Pulmonary artery endothelial cell (primary cell): ENCODE data around the gene RCC2. TPM values are rescaled to one million over a fixed set of nuclear protein-coding genes. Genes with fewer than 3 reads are reported as not detected.

Source experiments
- DNase-seq: peaks from one replicate; pipeline ENCODE4 v3.0.0-alpha.2; 2011; ENCODE audit warnings: low read depth, low spot score
- total RNA-seq: library from RNA; depleted of rRNA; stranded (reverse); fragments of >200 nt; gene quantifications from 2 replicates; pipeline ENCODE4 v1.2.3, GENCODE V29; 2014

RCC2 gene
- total RNA-seq, 1 donor from 2014 or later, result 95.7 TPM

- DNase-seq, result no peak
These were observed 62.0 kb downstream of the RCC2 start for GRCh38 chr1:17377325-17377953.

- no peak for DNase-seq
These were observed 63.8 kb downstream of the RCC2 start for GRCh38 chr1:17375651-17376050.

- no peak for DNase-seq
These were observed 66.5 kb downstream of the RCC2 start for GRCh38 chr1:17372955-17373354.

GRCh38 chr1:17371896-17372295, 67.6 kb downstream of the RCC2 start, which contains the start of gene PADI6:
Gene PADI6 (plus strand): TSS chr1:17372196. CDS start chr1:17372246, 50 bp downstream.
- DNase-seq, result no peak

GRCh38 chr1:17370618-17371017, 68.9 kb downstream of the RCC2 start:
- DNase-seq, result no peak

- no peak for DNase-seq
These were observed 70.0 kb downstream of the RCC2 start for GRCh38 chr1:17369466-17369865.

GRCh38 chr1:17365293-17365692, 74.2 kb downstream of the RCC2 start:
- DNase-seq, result no peak

GRCh38 chr1:17363771-17364170, 75.7 kb downstream of the RCC2 start:
- DNase-seq, result no peak

- DNase-seq, result no peak
These were observed 76.1 kb downstream of the RCC2 start for GRCh38 chr1:17363351-17363750.

GRCh38 chr1:17361687-17362086, 77.8 kb downstream of the RCC2 start:
- no peak for DNase-seq

GRCh38 chr1:17360272-17360956, 79.1 kb downstream of the RCC2 start:
- DNase-seq, result no peak

GRCh38 chr1:17359808-17360207, 79.7 kb downstream of the RCC2 start:
- no peak for DNase-seq

GRCh38 chr1:17359031-17359430, 80.4 kb downstream of the RCC2 start:
- DNase-seq, result no peak

- DNase-seq, result no peak
These were observed 80.9 kb downstream of the RCC2 start for GRCh38 chr1:17358557-17358956.

Other genes starting within 250 kb of the RCC2 start
- gene PADI1, start 234.5 kb downstream of the RCC2 start, total RNA-seq, result not detected in 2 replicates
- gene PADI3, start 190.6 kb downstream of the RCC2 start, total RNA-seq, result 0.04 TPM in 1 of 2 replicates, not detected in the other
- not detected in 2 replicates for gene PADI4, start 131.5 kb downstream of the RCC2 start, total RNA-seq
- gene PADI6, start 67.5 kb downstream of the RCC2 start, total RNA-seq, result not detected in 2 replicates
- gene ARHGEF10L, start 100.0 kb upstream of the RCC2 start, total RNA-seq, result 0.95 and 4.2 TPM in 2 replicates